MCF 10A (cell line): Measurements from ENCODE around the gene ZMIZ1. TPM values are rescaled to one million over a fixed set of nuclear protein-coding genes. Genes with fewer than 3 reads are reported as not detected.

Source experiments
- BruUV-seq: library from RNA; stranded (reverse); fragments of 400-500 nt; replicated peaks from 2 replicates; lab custom pipeline; 2021; lab: Mats Ljungman, UMichigan
- CTCF ChIA-PET: fragments of 300-600 bp; sonication (Branson Sonifier 250); formaldehyde crosslinking; extraction: SDS; loops from one replicate; lab custom pipeline; 2021; ENCODE audit warnings: antibody characterized with exemption, inconsistent platforms; lab: Yijun Ruan, JAX
- POLR2A ChIA-PET: fragments of 300-600, 350-650 bp; sonication (Branson Sonifier 250); formaldehyde crosslinking; extraction: SDS; loops from one replicate; lab custom pipeline; 2020; ENCODE audit warnings: antibody characterized with exemption, inconsistent platforms; lab: Yijun Ruan, JAX
- DNase-seq: peaks from one replicate; pipeline ENCODE4 v3.0.0-alpha.2; 2018; ENCODE audit not compliant: unreplicated experiment
- H3K27ac Mint-ChIP-seq: one replicate; pipeline ENCODE4 v1.8.0; 2022; ENCODE audit warnings: mild to moderate bottlenecking, low read depth, mixed read lengths; ENCODE audit not compliant: unreplicated experiment
- H3K27me3 Mint-ChIP-seq: one replicate; pipeline ENCODE4 v1.8.0; 2022; ENCODE audit warnings: mixed read lengths; ENCODE audit not compliant: insufficient read depth, unreplicated experiment
- H3K36me3 Mint-ChIP-seq: one replicate; pipeline ENCODE4 v1.8.0; 2022; ENCODE audit warnings: mild to moderate bottlenecking, moderate library complexity, mixed read lengths; ENCODE audit not compliant: insufficient read depth, unreplicated experiment
- H3K4me1 Mint-ChIP-seq: one replicate; pipeline ENCODE4 v1.8.0; 2022; ENCODE audit warnings: mixed read lengths; ENCODE audit not compliant: insufficient read depth, unreplicated experiment
- H3K4me3 Mint-ChIP-seq: one replicate; pipeline ENCODE4 v1.8.0; 2022; ENCODE audit warnings: mild to moderate bottlenecking, moderate library complexity, mixed read lengths; ENCODE audit not compliant: unreplicated experiment
- H3K9me3 Mint-ChIP-seq: one replicate; pipeline ENCODE4 v1.8.0; 2022; ENCODE audit warnings: mixed read lengths; ENCODE audit not compliant: unreplicated experiment
- intact Hi-C: fragments of 100-400 bp; cut with micrococcal nuclease; formaldehyde crosslinking; loops from 2 replicates; pipeline ENCODE4 v1.14.1; 2022
- total RNA-seq: library from RNA; stranded (reverse); gene quantifications from 2 replicates; pipeline ENCODE4 v1.2.3, GENCODE V29; 2022
- TF ChIP-seq, protein P1 (sequence below): fragments of 200-600 bp; IDR thresholded peaks from one replicate; pipeline ENCODE4 v1.8.0; 2022; ENCODE audit warnings: antibody characterized with exemption, mild to moderate bottlenecking; ENCODE audit not compliant: unreplicated experiment

The ZMIZ1 gene
- total RNA-seq, 1 experiment from 2014 or later: 15.5 TPM

DNA sequence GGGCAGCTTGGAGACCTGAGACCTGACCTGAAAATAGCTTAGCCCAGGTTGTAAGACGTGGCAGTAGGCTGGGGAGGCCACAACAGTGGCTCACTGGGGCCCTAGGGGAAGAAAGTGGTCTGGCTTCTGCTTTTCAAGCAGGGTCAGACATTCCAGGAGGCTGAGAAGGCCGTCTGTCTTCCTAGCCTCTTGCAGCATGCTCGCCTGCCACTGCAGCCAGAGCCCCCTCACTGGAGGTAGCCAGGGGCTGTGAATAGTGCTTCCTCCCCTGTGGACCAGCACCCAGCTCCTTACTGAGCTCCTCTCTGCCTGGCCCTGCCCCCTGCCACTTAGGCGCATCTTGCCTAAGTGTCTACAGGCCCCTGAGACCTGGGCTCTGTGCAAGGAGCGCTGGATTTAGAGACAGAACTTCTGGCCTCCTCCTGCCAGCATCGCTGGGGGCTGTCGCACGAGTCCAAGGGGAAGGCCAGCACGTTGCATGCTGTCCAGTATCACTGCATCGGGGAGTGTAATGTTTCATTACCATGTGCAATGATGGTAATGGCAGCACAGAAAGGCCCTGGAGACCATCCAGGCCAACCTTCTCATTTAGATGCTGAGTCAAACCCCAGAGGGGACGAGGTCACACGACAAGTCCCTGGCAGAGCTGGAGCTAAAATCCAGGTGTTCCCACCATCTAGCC, 12.7 kb downstream of the ZMIZ1 start:
- peaks cover 6% of the 10 kb centered on the region for H3K36me3 Mint-ChIP-seq
- H3K9me3 Mint-ChIP-seq: no peaks in the 10 kb centered on the region
- peak; percentile 85 for DNase-seq
- TF ChIP-seq, protein P1, sequence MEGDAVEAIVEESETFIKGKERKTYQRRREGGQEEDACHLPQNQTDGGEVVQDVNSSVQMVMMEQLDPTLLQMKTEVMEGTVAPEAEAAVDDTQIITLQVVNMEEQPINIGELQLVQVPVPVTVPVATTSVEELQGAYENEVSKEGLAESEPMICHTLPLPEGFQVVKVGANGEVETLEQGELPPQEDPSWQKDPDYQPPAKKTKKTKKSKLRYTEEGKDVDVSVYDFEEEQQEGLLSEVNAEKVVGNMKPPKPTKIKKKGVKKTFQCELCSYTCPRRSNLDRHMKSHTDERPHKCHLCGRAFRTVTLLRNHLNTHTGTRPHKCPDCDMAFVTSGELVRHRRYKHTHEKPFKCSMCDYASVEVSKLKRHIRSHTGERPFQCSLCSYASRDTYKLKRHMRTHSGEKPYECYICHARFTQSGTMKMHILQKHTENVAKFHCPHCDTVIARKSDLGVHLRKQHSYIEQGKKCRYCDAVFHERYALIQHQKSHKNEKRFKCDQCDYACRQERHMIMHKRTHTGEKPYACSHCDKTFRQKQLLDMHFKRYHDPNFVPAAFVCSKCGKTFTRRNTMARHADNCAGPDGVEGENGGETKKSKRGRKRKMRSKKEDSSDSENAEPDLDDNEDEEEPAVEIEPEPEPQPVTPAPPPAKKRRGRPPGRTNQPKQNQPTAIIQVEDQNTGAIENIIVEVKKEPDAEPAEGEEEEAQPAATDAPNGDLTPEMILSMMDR: no peak
- BruUV-seq: no TSS peak
- CTCF ChIA-PET: interaction anchor here (1.6 kb wide), 1 partner anchor 10 kb away, joined by 5 read pairs; no protein-coding TSS in a partner anchor
- no peaks in the 10 kb centered on the region for H3K27me3 Mint-ChIP-seq
- intact Hi-C loops: no loop called here
- POLR2A ChIA-PET: interaction anchor here (0.6 to 8.5 kb wide), 3 partner anchors 9 to 49 kb away, joined by 3 to 122 read pairs (median 4); partner anchors contain the start of gene ZMIZ1
- H3K4me1 Mint-ChIP-seq: peaks cover 50% of the 10 kb centered on the region
- no peak overlapping the region for H3K4me3 Mint-ChIP-seq
- peak overlapping the region; percentile 97 for H3K27ac Mint-ChIP-seq

DNA sequence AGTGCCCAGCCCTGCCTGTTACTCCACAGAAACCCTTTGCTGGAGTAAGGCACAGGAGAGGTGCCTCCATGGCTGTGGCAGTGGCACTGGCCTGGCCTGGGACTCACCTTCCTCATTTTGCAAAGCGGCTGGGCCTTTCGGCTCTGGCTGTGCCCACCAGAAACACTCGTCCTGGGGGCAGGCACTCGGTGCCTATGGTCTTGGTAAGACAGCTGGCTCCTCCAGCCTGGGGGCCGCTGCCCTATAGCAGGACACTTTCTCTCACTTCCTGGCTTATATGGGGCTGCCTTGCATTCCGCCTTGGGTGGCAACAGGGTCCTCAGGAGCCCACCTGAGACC, 13.2 kb downstream of the ZMIZ1 start:
- peaks cover 6% of the 10 kb centered on the region for H3K36me3 Mint-ChIP-seq
- no peaks in the 10 kb centered on the region for H3K27me3 Mint-ChIP-seq
- H3K4me3 Mint-ChIP-seq: no peak overlapping the region
- TF ChIP-seq, protein P1: no peak
- CTCF ChIA-PET: no interaction called here
- BruUV-seq: no TSS peak
- peak overlapping the region; percentile 97 for H3K27ac Mint-ChIP-seq
- POLR2A ChIA-PET: interaction anchor here (8.5 kb wide), 1 partner anchor 9 kb away, joined by 122 read pairs; the partner anchor contains the start of gene ZMIZ1
- H3K4me1 Mint-ChIP-seq: peaks cover 50% of the 10 kb centered on the region
- intact Hi-C loops: no loop called here
- no peak for DNase-seq
- H3K9me3 Mint-ChIP-seq: no peaks in the 10 kb centered on the region

DNA sequence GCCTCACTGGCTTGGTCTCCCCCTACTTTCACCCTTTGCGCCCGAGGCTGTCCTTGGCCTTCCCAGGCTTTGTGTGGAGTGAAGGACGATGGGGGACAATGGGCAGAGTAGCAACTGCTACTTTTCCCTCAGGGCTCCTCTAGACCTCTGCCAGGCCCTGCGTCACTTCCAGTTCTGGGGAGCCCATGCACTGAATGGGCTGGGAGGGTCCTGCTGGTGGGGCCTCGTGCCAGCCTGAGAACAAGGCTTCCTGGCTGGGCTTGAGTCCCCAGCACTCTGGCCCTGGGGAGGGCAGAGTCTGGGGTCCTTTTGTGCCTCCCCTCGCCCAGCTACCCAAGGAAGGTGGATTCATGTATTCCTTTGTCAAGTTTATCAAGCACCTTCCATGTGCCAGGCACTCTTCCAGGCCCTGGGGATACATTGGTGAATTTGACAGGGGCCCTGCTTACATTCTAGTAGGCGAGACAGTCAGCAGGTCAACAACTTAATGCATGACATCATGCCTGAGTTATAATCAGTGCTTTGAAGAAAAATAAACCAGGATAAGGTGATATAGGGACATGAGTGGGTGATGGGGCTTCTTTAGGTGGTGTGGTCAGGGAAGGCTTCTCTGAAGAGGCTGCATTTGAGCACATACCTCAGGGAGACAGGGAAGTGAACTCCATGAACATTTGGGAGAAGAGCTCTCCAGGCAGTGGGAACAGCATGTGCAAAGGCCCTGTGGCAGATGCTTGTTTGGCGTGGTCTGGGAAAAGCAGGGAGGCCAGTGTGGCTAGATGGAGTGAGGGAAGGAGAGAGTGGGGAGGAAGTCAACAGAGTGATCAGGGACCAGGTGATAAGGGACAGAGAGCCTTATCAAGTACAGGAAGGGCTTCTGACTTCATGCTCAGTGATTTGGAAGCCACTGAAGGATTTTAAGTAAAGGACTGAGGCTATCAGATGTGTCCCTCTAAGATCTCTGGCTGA, 14.1 kb downstream of the ZMIZ1 start:
- ChIA-PET CTCF (interaction anchor here (0.6 to 1.0 kb wide), 4 partner anchors 9 to 109 kb away, joined by 3 to 4 read pairs (median 3); no protein-coding TSS in a partner anchor), POLR2A (interaction anchor here (2.3 to 8.5 kb wide), 2 partner anchors 10 to 28 kb away, joined by 10 to 122 read pairs; partner anchors contain the start of gene ZMIZ1)
- Mint-ChIP-seq H3K27ac (peak overlapping the region; percentile 97), H3K4me3 (no peak overlapping the region), H3K9me3 (no peaks in the 10 kb centered on the region), H3K4me1 (peaks cover 57% of the 10 kb centered on the region), H3K27me3 (no peaks in the 10 kb centered on the region), H3K36me3 (peaks cover 12% of the 10 kb centered on the region)
- peak; percentile 26 for DNase-seq
- BruUV-seq: no TSS peak
- TF ChIP-seq, protein P1: no peak
- intact Hi-C loops: no loop called here
